Keratinocyte (primary cell): Measurements from ENCODE around the gene ACOXL.

ENCODE experiments used
- EZH2 ChIP-seq: IDR thresholded peaks from one replicate; pipeline ENCODE4 v1.6.1; 2012; ENCODE audit warnings: inconsistent platforms, mild to moderate bottlenecking, low read length, moderate library complexity
- TF ChIP-seq, protein P1 (sequence below), 3 experiments: IDR thresholded peaks in 1 of 3; conservative IDR thresholded peaks in 1 of 3; optimal IDR thresholded peaks in 1 of 3; 2 replicates in 2 of 3; 3 replicates in 1 of 3; pipeline versions ENCODE3 to v1.5.1; 2011; ENCODE audit warnings: low read length in 3 of 3, mild to moderate bottlenecking in 3 of 3, moderate library complexity in 2 of 3, control low read depth in 1 of 3, inconsistent platforms in 1 of 3; ENCODE audit not compliant: insufficient read depth in 2 of 3; ENCODE audit errors: extremely low read depth in 1 of 3

DNA sequence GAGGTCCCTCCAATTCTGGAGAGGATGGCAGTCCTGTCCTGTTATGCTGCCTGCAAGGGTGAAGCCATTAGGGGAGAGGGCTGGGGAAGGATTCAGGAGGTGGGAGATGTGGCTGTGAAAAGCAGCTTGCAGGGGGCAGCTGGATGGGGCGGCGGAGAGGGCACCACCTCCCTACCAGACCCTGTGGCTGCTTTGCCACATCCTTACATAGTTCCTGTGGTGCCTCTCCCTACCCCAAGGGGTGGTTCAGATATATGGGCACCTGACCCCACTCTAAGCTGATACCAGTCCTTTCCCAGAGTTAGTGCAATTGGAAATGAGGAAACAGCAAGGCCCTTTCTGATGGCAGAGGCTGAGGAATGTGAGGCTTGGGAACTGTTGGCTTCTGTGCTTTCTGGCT is 6.1 kb upstream of the ACOXL start:
- TF ChIP-seq, protein P1, sequence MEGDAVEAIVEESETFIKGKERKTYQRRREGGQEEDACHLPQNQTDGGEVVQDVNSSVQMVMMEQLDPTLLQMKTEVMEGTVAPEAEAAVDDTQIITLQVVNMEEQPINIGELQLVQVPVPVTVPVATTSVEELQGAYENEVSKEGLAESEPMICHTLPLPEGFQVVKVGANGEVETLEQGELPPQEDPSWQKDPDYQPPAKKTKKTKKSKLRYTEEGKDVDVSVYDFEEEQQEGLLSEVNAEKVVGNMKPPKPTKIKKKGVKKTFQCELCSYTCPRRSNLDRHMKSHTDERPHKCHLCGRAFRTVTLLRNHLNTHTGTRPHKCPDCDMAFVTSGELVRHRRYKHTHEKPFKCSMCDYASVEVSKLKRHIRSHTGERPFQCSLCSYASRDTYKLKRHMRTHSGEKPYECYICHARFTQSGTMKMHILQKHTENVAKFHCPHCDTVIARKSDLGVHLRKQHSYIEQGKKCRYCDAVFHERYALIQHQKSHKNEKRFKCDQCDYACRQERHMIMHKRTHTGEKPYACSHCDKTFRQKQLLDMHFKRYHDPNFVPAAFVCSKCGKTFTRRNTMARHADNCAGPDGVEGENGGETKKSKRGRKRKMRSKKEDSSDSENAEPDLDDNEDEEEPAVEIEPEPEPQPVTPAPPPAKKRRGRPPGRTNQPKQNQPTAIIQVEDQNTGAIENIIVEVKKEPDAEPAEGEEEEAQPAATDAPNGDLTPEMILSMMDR (optimal IDR thresholded peaks at IDR 0.05 in 1 of 3, IDR thresholded peaks at IDR 0.05 in 1 of 3, conservative IDR thresholded peaks at IDR 0.05 in 1 of 3; ENCODE audit: extremely low read depth in 1 of 3, insufficient read depth in 2 of 3, low read length in 3 of 3), result no peak
- TF ChIP-seq EZH2, result no peak
